H1 (cell line): Measurements from ENCODE around the gene SEL1L2. TPM values are rescaled to one million over a fixed set of nuclear protein-coding genes. Genes with fewer than 3 reads are reported as not detected.

Experiments
- CTCF ChIA-PET: fragments of 300-600 bp; sonication (Branson Sonifier 250); formaldehyde crosslinking; loops from one replicate; lab custom pipeline; 2021; ENCODE audit not compliant: partially characterized antibody; lab: Charles Lee
- POLR2A ChIA-PET: fragments of 300-600 bp; sonication (Branson Sonifier 250); formaldehyde crosslinking; loops from one replicate; lab custom pipeline; 2021; ENCODE audit warnings: inconsistent platforms; ENCODE audit not compliant: partially characterized antibody; lab: Charles Lee
- DNase-seq, 2 experiments: peaks; one replicate each; pipeline versions ENCODE4 v3.0.0 to v3.0.0-alpha.2; 2010 to 2022; ENCODE audit warnings: low spot score in 2 of 2, low read depth in 1 of 2, mixed read lengths in 1 of 2
- FAIRE-seq: peaks from 2 replicates; lab custom pipeline; 2011; peaks lifted over from hg19 to GRCh38; lab: Jason Lieb, UNC
- H2AFZ ChIP-seq: 2 replicates; pipeline ENCODE4 v1.8.1; 2012; ENCODE audit warnings: low read length, inconsistent platforms
- H2AK5ac ChIP-seq: 2 replicates; pipeline ENCODE4 v1.6.1; 2013; ENCODE audit warnings: low read depth, low read length
- H2BK120ac ChIP-seq: replicated peaks from 2 replicates; pipeline ENCODE3; 2013; ENCODE audit warnings: low read depth, low read length, inconsistent platforms
- H2BK12ac ChIP-seq: 2 replicates; pipeline ENCODE4 v1.6.1; 2013; ENCODE audit warnings: low read depth, low read length
- H2BK15ac ChIP-seq: 2 replicates; pipeline ENCODE4 v1.6.1; 2013; ENCODE audit warnings: low read length
- H2BK20ac ChIP-seq: 2 replicates; pipeline ENCODE4 v1.6.1; 2013; ENCODE audit warnings: low read length
- H2BK5ac ChIP-seq: 2 replicates; pipeline ENCODE4 v1.6.1; 2013; ENCODE audit warnings: low read depth, low read length
- H3K14ac ChIP-seq: 2 replicates; pipeline ENCODE4 v1.6.1; 2013; ENCODE audit warnings: inconsistent platforms; ENCODE audit not compliant: insufficient read length
- H3K18ac ChIP-seq: 2 replicates; pipeline ENCODE4 v1.6.1; 2013; ENCODE audit warnings: low read length; ENCODE audit errors: extremely low read depth
- H3K23ac ChIP-seq: 2 replicates; pipeline ENCODE4 v1.6.1; 2013; ENCODE audit warnings: inconsistent platforms; ENCODE audit not compliant: insufficient read length
- H3K23me2 ChIP-seq: 2 replicates; pipeline ENCODE4 v1.6.1; 2013; ENCODE audit warnings: low read depth, low read length
- H3K27ac ChIP-seq: 2 replicates; pipeline ENCODE4 v1.6.1; 2011; ENCODE audit warnings: low read depth, low read length, inconsistent platforms
- H3K27me3 ChIP-seq, 4 experiments: replicated peaks in 1 of 4; 1 replicate in 1 of 4; 2 replicates in 3 of 4; pipeline versions ENCODE4 v1.6.1 to v1.8.1; 2011 to 2013; ENCODE audit warnings: low read length in 3 of 4, mild to moderate bottlenecking in 3 of 4, inconsistent platforms in 2 of 4, mixed read lengths in 2 of 4, moderate library complexity in 1 of 4; ENCODE audit not compliant: control insufficient read depth in 3 of 4, insufficient read depth in 3 of 4; ENCODE audit errors: extremely low read depth in 1 of 4
- H3K36me3 ChIP-seq, 4 experiments: 2 replicates each; pipeline versions ENCODE4 v1.6.1 to v1.8.1; 2011 to 2013; ENCODE audit warnings: mild to moderate bottlenecking in 4 of 4, low read length in 3 of 4, moderate library complexity in 2 of 4, control low read depth in 1 of 4, inconsistent platforms in 1 of 4; ENCODE audit not compliant: insufficient read depth in 4 of 4, control insufficient read depth in 2 of 4
- H3K4ac ChIP-seq: replicated peaks from 2 replicates; pipeline ENCODE3; 2013; ENCODE audit warnings: low read length, low read depth, mixed read lengths, inconsistent platforms; ENCODE audit not compliant: insufficient read length
- H3K4me1 ChIP-seq, 4 experiments: replicated peaks in 1 of 4; 1 replicate in 1 of 4; 2 replicates in 3 of 4; pipeline versions ENCODE4 v1.6.1 to v1.8.1; 2011 to 2013; ENCODE audit warnings: low read length in 3 of 4, inconsistent platforms in 2 of 4, mixed read lengths in 1 of 4; ENCODE audit not compliant: insufficient read depth in 4 of 4, control insufficient read depth in 3 of 4
- H3K4me2 ChIP-seq, 2 experiments: 2 replicates each; pipeline versions ENCODE4 v1.6.1 to v1.8.1; 2011 to 2013; ENCODE audit warnings: low read depth in 2 of 2, low read length in 2 of 2, control low read depth in 1 of 2, inconsistent platforms in 1 of 2, mild to moderate bottlenecking in 1 of 2; ENCODE audit not compliant: insufficient read depth in 1 of 2
- H3K4me3 ChIP-seq, 4 experiments: fragments of 200-600, 300-600 bp in 1 of 4; sonication (generic), shearing (Covaris generic), sonication (Bioruptor Twin) in 1 of 4; 2 replicates each; pipeline versions ENCODE4 v1.5.1 to v1.8.1; 2011 to 2016; ENCODE audit warnings: low read length in 4 of 4, low read depth in 3 of 4, control low read depth in 2 of 4, inconsistent platforms in 2 of 4, mild to moderate bottlenecking in 2 of 4, mixed read lengths in 1 of 4, moderate library complexity in 1 of 4; ENCODE audit not compliant: insufficient read depth in 2 of 4; ENCODE audit errors: extremely low read depth in 1 of 4
- H3K56ac ChIP-seq: replicated peaks from 2 replicates; pipeline ENCODE3; 2013; ENCODE audit warnings: low read depth, mild to moderate bottlenecking, mixed read lengths, low read length, inconsistent platforms; ENCODE audit not compliant: insufficient read length
- H3K79me1 ChIP-seq: 2 replicates; pipeline ENCODE4 v1.6.1; 2013; ENCODE audit warnings: low read depth, low read length, control low read depth
- H3K79me2 ChIP-seq, 2 experiments: 2 replicates each; pipeline versions ENCODE4 v1.6.1 to v1.8.1; 2012 to 2013; ENCODE audit warnings: low read length in 2 of 2, mild to moderate bottlenecking in 2 of 2, inconsistent platforms in 1 of 2; ENCODE audit not compliant: insufficient read depth in 2 of 2, control insufficient read depth in 1 of 2
- H3K9ac ChIP-seq, 4 experiments: replicated peaks in 1 of 4; 1 replicate in 1 of 4; 2 replicates in 3 of 4; pipeline versions ENCODE4 v1.6.1 to v1.8.1; 2011 to 2013; ENCODE audit warnings: low read depth in 3 of 4, low read length in 3 of 4, control low read depth in 2 of 4, mild to moderate bottlenecking in 2 of 4, moderate library complexity in 2 of 4, inconsistent platforms in 1 of 4; ENCODE audit errors: extremely low read depth in 1 of 4
- H3K9me3 ChIP-seq, 2 experiments: 2 replicates each; pipeline versions ENCODE4 v1.6.1 to v1.8.1; 2012 to 2013; ENCODE audit warnings: mild to moderate bottlenecking in 2 of 2, moderate library complexity in 2 of 2, control low read depth in 1 of 2, inconsistent platforms in 1 of 2, low read depth in 1 of 2, low read length in 1 of 2, mixed read lengths in 1 of 2; ENCODE audit not compliant: insufficient read depth in 2 of 2
- H4K20me1 ChIP-seq, 2 experiments: replicated peaks in 1 of 2; 2 replicates each; pipeline versions ENCODE3 to v1.8.1; 2011 to 2013; ENCODE audit warnings: inconsistent platforms in 2 of 2, low read length in 2 of 2, mild to moderate bottlenecking in 1 of 2; ENCODE audit not compliant: insufficient read depth in 2 of 2, control insufficient read depth in 1 of 2
- H4K5ac ChIP-seq: 2 replicates; pipeline ENCODE4 v1.6.1; 2013; ENCODE audit warnings: low read length, low read depth, mixed read lengths, inconsistent platforms; ENCODE audit not compliant: insufficient read length
- H4K8ac ChIP-seq: 2 replicates; pipeline ENCODE4 v1.8.0; 2013; ENCODE audit warnings: mild to moderate bottlenecking, moderate library complexity, low read length, inconsistent platforms; ENCODE audit not compliant: insufficient read depth; ENCODE audit errors: extremely low read depth
- H4K91ac ChIP-seq: replicated peaks from 2 replicates; pipeline ENCODE3; 2013; ENCODE audit warnings: low read length, mixed read lengths, inconsistent platforms; ENCODE audit not compliant: insufficient read length
- GABPA ChIP-seq: IDR thresholded peaks from 2 replicates; pipeline ENCODE4 v1.6.1; 2011; ENCODE audit warnings: mild to moderate bottlenecking, low read length, moderate library complexity, borderline replicate concordance; ENCODE audit not compliant: insufficient read depth
- WGBS, 2 experiments: shearing (Covaris generic) in 1 of 2; methylation state at CpG; one replicate each; pipeline versions ENCODE4 v1.1.6 to v1.1.7; 2013 to 2015; ENCODE audit warnings: low lambda C conversion rate in 2 of 2, mixed read lengths in 2 of 2, inconsistent platforms in 1 of 2, low coverage in 1 of 2, missing lambda C conversion rate in 1 of 2; ENCODE audit not compliant: insufficient replicate concordance in 2 of 2, insufficient coverage in 1 of 2, insufficient read length in 1 of 2; ENCODE audit errors: extremely low coverage in 1 of 2, missing lambda C conversion rate in 1 of 2; 5-methylcytosine and 5-hydroxymethylcytosine counted together
- polyA plus RNA-seq, 7 experiments: library from polyadenylated mRNA; depleted of rRNA in 3 of 7; stranded (reverse) in 5 of 7; unstranded in 2 of 7; fragments of >200 nt in 5 of 7; fragments of 200-250 nt in 2 of 7; gene quantifications; 1 replicate in 5 of 7; 2 replicates in 1 of 7; 4 replicates in 1 of 7; pipeline versions ENCODE4 v1.2.1 to v1.2.3, GENCODE V29; 2011 to 2013; ENCODE audit warnings: missing spikeins in 2 of 7, mixed read lengths in 2 of 7
- total RNA-seq: library from RNA; stranded (reverse); fragmentation: NEBNext Ultra II Directional; extraction: Animal tissue kit (Norgen Biotek cat#: 25700); gene quantifications from 2 replicates; pipeline ENCODE4 v1.2.1, GENCODE V29; 2021

Gene SEL1L2
- total and polyA plus RNA-seq, 2 of the 8 experiments (the other 6 are each of a cell fraction or from before 2014, with no cell fraction given), result not detected

- WGBS, 2 experiments, result 22% methylated on average over 10 of the region's 10 CpGs; no CpG with 5 or more reads in 1 of the 2 experiments
- DNase-seq, result peak in 1 of 2 experiments; percentile 25
- Histone ChIP-seq H3K4me2 (peak overlapping the region; percentile 32 to 65), H3K79me1 (no peaks in the 10 kb centered on the region), H4K20me1 (no peaks in the 10 kb centered on the region), H2BK15ac (no peak overlapping the region), H3K4me3 (peak overlapping the region in 1 of 4 experiments; percentile 46; a peak in 3 of 8 replicates), H3K4ac (no peak overlapping the region), H3K27me3 (no peaks in the 10 kb centered on the region), H3K23ac (no peak overlapping the region), H3K27ac (peak overlapping the region; percentile 59; the same call in 1 of the 2 replicates), H2AK5ac (no peak overlapping the region), H2BK5ac (peak overlapping the region; percentile 67; the same call in 1 of the 2 replicates), H4K8ac (no peak overlapping the region), H3K9me3 (no peaks in the 10 kb centered on the region), H3K4me1 (peaks cover 6 to 19% (median 19%) of the 10 kb centered on the region in 4 experiments), H3K23me2 (peaks cover 2% of the 10 kb centered on the region; the same call in 1 of the 2 replicates), H4K91ac (no peak overlapping the region), H2AFZ (peak overlapping the region; percentile 79), H2BK12ac (peak overlapping the region; percentile 80; the same call in 1 of the 2 replicates), H4K5ac (no peak overlapping the region), H2BK120ac (peak overlapping the region; percentile 68), H3K56ac (no peak overlapping the region), H3K36me3 (no peaks in the 10 kb centered on the region), H3K14ac (no peak overlapping the region), H3K79me2 (no peaks in the 10 kb centered on the region), H2BK20ac (peak overlapping the region; percentile 56; the same call in 1 of the 2 replicates), H3K9ac (no peak overlapping the region; a peak in 1 of 7 replicates), H3K18ac (peak overlapping the region; percentile 68; the same call in 1 of the 2 replicates)
- FAIRE-seq, result peak; percentile 24
- POLR2A ChIA-PET, result interaction anchor here (0.9 to 2.4 kb wide), 2 partner anchors 52 to 55 kb away, joined by 3 to 7 read pairs; no protein-coding TSS in a partner anchor
- CTCF ChIA-PET, result interaction anchor here (0.8 to 1.4 kb wide), 6 partner anchors 12 to 77 kb away, joined by 3 to 5 read pairs (median 3); no protein-coding TSS in a partner anchor
- no peak for TF ChIP-seq GABPA
Measured at GRCh38 chr20:13874394-13875157, 115.8 kb downstream of the SEL1L2 start.
